GM10266 (cell line): ENCODE data around the gene ANO6.

Experiments
- DNase-seq: peaks from one replicate; pipeline ENCODE4 v3.0.0; 2012; ENCODE audit errors: extremely low spot score
- CTCF ChIP-seq: IDR thresholded peaks from 2 replicates; pipeline ENCODE4 v1.5.1; 2012; ENCODE audit warnings: mild to moderate bottlenecking, low read depth; ENCODE audit not compliant: control insufficient read depth, insufficient read depth; ENCODE audit errors: missing control alignments

Gene ANO6

DNA sequence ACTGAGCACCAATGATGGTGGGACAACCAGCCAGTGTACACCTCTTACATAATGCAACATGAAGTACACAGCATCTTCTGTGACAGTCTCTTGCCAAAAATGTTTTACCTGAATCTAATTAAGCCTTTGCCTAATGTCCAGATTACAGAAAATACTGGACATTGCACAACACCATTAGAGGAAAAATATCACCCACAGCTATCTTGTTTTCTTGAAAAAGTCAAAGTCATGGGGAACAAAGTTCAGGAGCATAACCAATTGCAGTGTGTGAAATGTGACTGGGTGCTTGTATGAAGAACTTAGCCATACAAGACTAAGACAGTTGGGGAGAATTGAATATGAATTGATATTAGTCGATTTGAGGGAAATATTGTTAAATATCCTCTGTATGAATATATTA lies 12.1 kb upstream of the ANO6 start:
- no peak for TF ChIP-seq CTCF
- DNase-seq: no peak

- TF ChIP-seq CTCF: no peak
- no peak for DNase-seq
Observed at GRCh38 chr12:45204757-45205156, 11.1 kb upstream of the ANO6 start.

DNA sequence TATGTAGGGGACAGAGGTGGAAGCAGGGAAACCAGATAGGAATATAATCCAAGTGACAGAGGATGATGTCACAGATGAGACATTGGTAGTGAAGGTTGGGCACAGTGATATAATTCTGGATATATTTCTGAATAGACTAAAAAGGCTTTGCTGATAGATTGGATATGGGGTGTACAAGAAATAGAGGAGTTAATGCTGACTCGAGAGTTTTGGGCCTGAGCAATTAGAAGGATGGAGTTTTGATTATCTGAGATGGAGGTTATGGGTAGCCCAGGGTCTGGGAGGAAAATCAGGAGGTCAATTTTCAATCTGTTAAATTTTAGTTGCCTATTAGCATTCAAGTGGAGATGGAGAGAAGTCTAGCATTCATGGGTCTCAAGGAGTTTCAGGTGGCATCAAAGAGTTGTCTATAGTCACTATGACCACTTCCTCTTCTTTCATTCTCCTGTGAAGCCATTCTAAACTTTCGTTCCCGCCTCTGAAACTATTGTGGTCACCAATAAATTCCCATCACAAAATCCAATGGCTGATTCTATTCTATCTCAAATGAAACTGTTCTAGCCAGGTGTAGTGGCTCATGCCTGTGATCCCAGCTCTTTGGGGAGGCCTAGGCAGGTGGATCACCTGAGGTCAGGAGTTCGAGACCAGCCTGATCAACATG lies 10.6 kb upstream of the ANO6 start:
- DNase-seq: no peak
- TF ChIP-seq CTCF: no peak

DNA sequence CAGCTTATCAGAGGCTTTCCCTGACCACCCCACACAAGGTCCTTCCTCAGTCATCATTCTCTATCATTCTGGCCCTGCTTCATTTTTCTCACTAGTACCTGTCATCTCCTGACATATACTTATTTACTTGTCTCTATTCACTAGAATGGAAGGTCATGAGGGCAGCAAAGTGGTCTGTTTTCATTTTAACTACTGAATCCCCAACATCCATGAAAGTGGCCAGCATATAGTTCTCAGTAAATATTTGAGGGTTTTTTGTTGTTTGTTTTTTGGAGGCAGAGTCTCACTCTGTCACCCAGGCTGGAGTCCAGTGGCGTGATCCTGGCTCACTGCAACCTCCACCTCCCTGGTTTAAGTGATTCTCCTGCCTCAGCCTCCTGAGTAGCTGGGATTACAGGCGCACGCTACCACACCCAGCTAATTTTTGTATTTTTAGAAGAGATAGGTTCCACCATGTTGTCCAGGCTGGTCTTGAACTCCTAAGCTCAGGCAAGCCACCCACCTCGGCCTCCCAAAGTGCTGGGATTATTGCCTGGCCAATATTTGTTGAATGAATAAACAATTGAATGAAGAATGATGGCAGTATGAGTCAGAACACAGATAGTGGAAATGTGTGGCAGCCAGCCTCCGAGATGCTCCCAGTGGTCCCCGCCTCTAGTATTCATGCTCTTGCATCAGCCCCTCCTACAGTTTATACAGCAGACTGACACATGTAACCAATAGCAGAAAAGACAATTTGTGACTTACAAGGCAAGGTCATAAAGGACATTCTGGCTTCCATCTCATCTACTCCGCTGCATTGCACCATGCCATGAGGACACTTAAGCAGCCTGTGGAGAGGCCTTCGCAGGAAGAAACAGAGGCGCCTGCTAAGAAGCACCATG lies 7.0 kb upstream of the ANO6 start:
- DNase-seq: no peak
- no peak for TF ChIP-seq CTCF

GRCh38 chr12:45209784-45210183 lies 6.1 kb upstream of the ANO6 start:
- DNase-seq: no peak
- no peak for TF ChIP-seq CTCF

- DNase-seq: no peak
- no peak for TF ChIP-seq CTCF
Observed at GRCh38 chr12:45212064-45212463, 3.8 kb upstream of the ANO6 start.

GRCh38 chr12:45213107-45213506 lies 2.8 kb upstream of the ANO6 start:
- no peak for TF ChIP-seq CTCF
- no peak for DNase-seq
